ENCODE data around the gene DENND11.
"Not testable (repeated sequence)": the region's sequence is repeated elsewhere in the genome, so short reads cannot be mapped to it uniquely, and the experiment has no call there.

Gene DENND11

DNA sequence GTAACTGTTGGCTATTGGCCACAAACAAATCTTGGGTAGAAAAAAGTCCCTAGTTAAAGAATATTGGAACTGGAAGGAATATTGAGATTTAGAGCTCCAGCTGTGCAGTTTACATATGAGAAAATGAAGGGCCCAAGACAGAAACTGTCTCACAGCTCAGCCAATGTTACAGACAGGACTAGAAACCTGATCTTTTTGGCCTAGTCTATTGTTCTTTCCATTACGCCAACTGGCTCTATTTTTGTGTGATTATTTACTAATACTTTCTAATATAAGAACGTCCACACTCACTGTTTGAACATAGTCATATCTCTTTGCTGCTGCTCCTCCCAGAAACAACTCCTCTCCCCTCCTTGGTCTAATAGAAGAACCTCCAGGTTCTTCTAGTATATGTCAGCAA, 7.4 kb upstream of the DENND11 start:
- FAIRE-seq (no peak), DNase-seq (ENCODE audit: low spot score) (no peak)

GRCh38 chr7:141708351-141708750, 6.4 kb upstream of the DENND11 start, which contains the start of gene WEE2:
Gene WEE2 (plus strand): TSS chr7:141708353. CDS start chr7:141708759, 406 bp downstream.
- no peak for DNase-seq (ENCODE audit: low spot score)
- no peak for FAIRE-seq

- FAIRE-seq (no peak), DNase-seq (ENCODE audit: low spot score) (no peak)
These were observed 4.5 kb upstream of the DENND11 start for GRCh38 chr7:141706239-141707064.

DNA sequence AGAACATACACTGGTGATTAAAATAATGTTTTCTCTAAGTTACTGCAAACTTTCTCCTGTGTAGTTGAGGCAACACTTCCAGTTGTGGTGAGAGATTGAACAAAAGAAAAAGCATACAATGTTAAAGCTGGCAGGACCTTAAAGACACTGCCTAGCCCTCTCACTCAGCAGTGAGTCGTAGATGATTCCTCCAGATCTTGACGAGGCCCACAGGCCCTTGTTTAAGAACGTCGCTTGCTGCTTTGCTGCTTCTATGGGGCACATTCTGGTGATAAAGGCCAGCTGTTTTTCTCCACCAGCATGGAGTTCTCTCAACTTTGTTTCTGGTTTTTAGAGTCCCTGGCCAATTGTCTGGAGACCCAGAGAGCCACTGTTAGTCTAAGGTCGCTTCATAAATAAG, 2.8 kb upstream of the DENND11 start:
- FAIRE-seq = no peak

DNA sequence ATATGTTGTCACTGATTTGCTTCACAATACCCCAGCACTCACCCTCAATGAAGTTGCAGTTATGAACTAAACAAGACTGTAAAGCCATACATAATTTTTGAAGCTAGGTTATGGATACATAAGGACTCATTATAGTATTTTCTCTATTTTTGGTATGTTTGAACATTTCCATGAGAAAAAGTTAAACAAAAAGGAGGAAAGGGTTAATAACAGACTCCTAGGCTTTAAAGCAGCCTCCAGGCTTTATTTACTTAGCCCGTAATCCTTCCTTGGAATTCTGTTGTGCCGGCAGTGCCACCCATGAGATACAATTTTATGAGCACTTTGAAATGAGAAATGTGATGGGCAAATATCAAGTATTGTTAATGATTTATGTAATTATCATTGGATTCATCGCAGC, 2.1 kb upstream of the DENND11 start:
- FAIRE-seq (no peak), DNase-seq (ENCODE audit: low spot score) (no peak)

More for the DNA sequence above, 2.8 kb upstream of the DENND11 start:
- DNase-seq (ENCODE audit: low spot score) = no peak

GRCh38 chr7:141702892-141703291, 926 bp upstream of the DENND11 start:
- DNase-seq (ENCODE audit: low spot score) (no peak), FAIRE-seq (no peak)

DNA sequence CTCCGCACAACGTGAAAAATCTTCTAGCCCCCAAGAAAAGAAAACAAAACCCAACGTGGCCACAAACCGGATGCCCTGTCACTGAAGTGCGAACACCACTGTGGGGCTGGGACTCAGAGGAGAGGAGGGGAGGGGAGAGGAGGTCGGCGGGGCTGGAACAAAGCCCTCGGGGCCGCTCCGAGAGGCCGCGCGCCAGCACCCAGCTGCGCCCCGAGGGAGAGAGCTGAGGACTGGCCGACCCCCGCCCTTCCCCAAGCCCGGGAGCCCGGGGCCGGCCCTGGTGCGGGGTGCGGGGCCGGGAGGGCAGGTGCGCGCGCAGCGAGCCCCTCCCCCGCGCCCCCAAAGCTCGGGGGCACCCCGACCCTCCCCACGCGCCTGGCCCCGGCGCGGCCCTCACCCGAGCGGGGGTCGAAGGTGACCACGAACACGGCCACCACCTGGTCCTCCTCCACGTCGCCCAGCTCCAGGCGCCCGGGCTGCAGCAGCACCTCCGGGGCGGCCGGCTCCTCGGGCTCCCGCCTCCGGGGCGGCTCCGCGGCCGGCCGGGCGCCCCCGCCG, 398 bp downstream of the DENND11 start:
- DNase-seq (ENCODE audit: low spot score) (peak; percentile 27), FAIRE-seq (no peak)

GRCh38 chr7:141700848-141701371, 1.1 kb downstream of the DENND11 start:
- no peak for DNase-seq (ENCODE audit: low spot score)
- FAIRE-seq = no peak

DNA sequence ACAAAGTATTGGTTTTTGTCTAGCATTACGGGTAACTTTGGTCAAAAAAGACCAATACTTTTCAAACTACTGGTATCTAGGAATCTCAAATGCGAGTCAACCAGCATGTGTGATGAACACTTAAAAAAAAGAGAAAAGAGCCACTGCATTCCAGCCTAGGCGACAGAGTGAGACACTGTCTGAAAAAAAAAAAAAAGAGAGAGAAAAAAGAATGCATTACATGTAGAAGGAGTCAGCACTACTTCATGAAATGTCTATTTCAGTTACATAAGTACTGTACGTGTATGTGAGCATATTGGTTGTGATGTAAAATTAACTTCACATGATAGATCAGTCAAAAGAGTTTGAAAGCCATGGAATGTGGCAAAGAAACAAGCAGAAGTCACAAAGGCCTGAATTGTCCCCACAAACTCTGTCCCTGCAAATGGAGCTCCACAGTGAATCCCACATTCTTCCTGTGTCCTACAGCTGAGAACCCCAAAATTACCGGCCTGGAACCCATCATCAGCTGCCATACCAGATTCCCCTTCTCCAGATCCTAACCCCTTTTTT, 1.6 kb downstream of the DENND11 start:
- DNase-seq (ENCODE audit: low spot score) (no peak), FAIRE-seq (no peak)

GRCh38 chr7:141699860-141700259, 2.1 kb downstream of the DENND11 start:
- DNase-seq (ENCODE audit: low spot score) = no peak
- no peak for FAIRE-seq

GRCh38 chr7:141698247-141699015, 3.5 kb downstream of the DENND11 start:
- DNase-seq (ENCODE audit: low spot score) (peak; percentile 41), FAIRE-seq (no peak)

DNA sequence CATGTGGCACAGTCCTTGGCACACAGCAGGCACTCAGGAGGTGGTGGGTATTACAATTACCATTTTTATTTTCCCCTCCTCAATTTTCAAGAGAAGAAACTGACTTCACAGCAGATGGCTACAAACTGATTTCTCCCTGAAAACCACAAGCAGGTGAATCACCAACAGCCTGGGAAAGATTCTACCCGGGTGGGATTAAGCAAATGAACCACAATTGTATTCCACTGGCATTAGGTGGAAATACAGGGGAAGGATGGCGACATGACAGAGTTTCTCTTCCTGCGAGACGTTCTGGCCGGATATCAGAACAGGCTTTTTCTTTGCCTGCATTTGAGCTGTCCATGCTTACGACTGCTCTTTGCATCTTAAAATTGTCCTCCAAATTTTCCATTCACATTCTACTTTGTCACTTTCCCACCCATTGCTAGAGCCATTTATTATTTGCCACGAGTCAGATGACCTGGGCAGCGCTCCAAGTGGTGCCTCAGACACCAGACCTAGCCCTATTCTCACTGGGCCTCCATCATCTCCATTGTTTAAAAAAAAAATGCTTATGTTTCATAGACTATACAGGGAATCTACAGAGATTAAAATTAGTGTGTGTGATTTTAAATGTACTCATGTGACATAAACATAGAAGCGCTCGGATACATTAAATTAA, 4.6 kb downstream of the DENND11 start:
- peak; percentile 84 for DNase-seq (ENCODE audit: low spot score)
- FAIRE-seq = peak; percentile 98

- FAIRE-seq (no peak), DNase-seq (ENCODE audit: low spot score) (no peak)
These were observed 5.6 kb downstream of the DENND11 start for GRCh38 chr7:141696348-141696747.

GRCh38 chr7:141695803-141696289, 6.1 kb downstream of the DENND11 start:
- DNase-seq (ENCODE audit: low spot score) = peak; percentile 68
- FAIRE-seq = peak; percentile 83

GRCh38 chr7:141693082-141693481, 8.9 kb downstream of the DENND11 start:
- FAIRE-seq (peak; percentile 5), DNase-seq (ENCODE audit: low spot score) (no peak)

- no peak for DNase-seq (ENCODE audit: low spot score)
- no peak for FAIRE-seq
These were observed 10.0 kb downstream of the DENND11 start for GRCh38 chr7:141691961-141692360.

DNA sequence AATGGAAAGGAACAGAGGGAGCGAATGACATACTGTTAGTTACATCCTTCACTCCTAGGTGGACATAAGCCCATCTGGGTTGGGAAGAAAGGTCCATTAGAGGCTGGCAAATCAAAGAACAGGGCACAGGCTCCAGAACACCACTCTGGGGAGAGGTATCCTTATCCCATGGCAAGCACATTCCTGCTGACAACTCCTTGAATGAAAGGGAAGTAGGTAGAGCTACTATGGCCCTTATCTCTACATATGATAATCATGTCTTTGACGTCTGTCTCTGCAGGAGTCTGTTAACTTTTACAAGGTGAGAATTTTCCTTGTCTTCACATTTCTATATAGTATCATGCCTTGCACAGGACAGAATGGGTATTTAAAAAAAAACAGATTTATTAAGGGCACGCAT, 10.4 kb downstream of the DENND11 start:
- FAIRE-seq = no peak
- no peak for DNase-seq (ENCODE audit: low spot score)

DNA sequence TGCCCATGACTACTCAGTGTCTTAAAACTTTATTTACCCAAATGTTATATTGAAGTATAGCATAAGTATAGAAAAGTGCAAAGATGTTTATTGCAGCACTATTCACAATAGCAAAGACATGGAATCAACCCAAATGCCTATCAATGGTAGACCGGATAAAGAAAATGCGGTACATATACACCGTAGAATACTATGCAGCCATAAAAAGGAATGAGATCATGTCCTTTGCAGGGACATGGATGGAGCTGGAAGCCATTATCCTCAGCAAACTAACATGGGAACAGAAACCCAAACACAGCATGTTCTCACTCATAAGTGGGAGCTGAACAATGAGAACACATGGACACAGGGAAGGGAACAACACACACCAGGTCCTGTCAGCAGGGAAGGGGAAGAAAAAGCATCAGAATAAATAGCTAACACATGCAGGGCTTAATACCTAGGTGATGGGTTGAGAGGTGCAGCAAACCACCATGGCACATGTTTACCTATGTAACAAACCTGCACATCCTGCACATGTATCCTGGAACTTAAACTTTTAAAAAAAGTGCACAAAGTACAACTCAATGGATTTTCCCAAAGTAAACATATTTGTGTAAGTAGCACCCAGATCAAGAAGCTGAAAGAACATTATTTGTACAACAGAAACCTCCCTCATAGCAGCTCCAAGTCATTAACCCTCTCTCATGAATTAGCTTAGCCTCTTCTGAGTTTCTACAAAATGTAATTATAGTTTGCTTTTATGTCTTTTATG, 12.7 kb downstream of the DENND11 start:
- DNase-seq (ENCODE audit: low spot score); FAIRE-seq: not testable (repeated sequence)

- no peak for FAIRE-seq
These were observed 13.9 kb downstream of the DENND11 start for GRCh38 chr7:141688043-141688442.

DNA sequence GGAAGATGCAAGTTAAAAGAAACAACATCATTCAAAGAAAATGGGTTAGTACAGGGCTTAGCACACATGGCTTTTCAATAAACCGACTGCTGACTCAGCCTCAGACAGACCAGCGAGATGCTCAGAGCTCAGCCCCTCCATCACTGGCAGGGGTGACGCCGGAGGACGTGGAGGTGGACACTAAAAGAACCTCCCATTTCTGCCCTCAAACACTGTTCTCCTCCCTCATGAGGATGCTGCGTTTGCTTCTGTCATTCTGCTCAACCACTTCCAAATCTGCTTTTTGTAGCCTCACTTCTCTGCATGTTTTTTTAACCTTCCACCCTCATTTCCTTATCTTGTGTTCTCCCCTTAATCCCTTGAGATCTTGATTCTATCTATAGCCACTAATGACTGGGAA, 15.3 kb downstream of the DENND11 start:
- FAIRE-seq (no peak), DNase-seq (ENCODE audit: low spot score) (no peak)

More at GRCh38 chr7:141688043-141688442, 13.9 kb downstream of the DENND11 start:
- no peak for DNase-seq (ENCODE audit: low spot score)
